Astrocyte (in vitro differentiated cells and primary cell): ENCODE data around the gene HHLA2. TPM values are rescaled to one million over a fixed set of nuclear protein-coding genes. Genes with fewer than 3 reads are reported as not detected.

ENCODE experiments used
- DNase-seq: peaks from one replicate; pipeline ENCODE4 v3.0.0-alpha.2; 2010; ENCODE audit warnings: low read depth
- FAIRE-seq: peaks from 2 replicates; lab custom pipeline; 2011; peaks lifted over from hg19 to GRCh38; lab: Jason Lieb, UNC
- H2AFZ ChIP-seq: 2 replicates; pipeline ENCODE4 v1.6.0; 2012; ENCODE audit warnings: low read depth, low read length, inconsistent platforms
- H3K27ac ChIP-seq: 2 replicates; pipeline ENCODE4 v1.5.1; 2011; ENCODE audit warnings: low read depth, low read length, inconsistent platforms
- H3K27me3 ChIP-seq: 2 replicates; pipeline ENCODE4 v1.6.0; 2011; ENCODE audit warnings: low read length, inconsistent platforms; ENCODE audit not compliant: insufficient read depth
- H3K36me3 ChIP-seq: 2 replicates; pipeline ENCODE4 v1.5.1; 2011; ENCODE audit warnings: low read length, inconsistent platforms; ENCODE audit not compliant: insufficient read depth
- H3K4me1 ChIP-seq: 2 replicates; pipeline ENCODE4 v1.5.1; 2011; ENCODE audit warnings: low read length, inconsistent platforms; ENCODE audit not compliant: insufficient read depth
- H3K4me2 ChIP-seq: 2 replicates; pipeline ENCODE4 v1.6.0; 2012; ENCODE audit warnings: low read length, inconsistent platforms
- H3K4me3 ChIP-seq: 2 replicates; pipeline ENCODE4 v1.5.1; 2011; ENCODE audit warnings: low read depth, mild to moderate bottlenecking, low read length, inconsistent platforms; ENCODE audit not compliant: insufficient read depth
- H3K79me2 ChIP-seq: 2 replicates; pipeline ENCODE4 v1.6.0; 2012; ENCODE audit warnings: mild to moderate bottlenecking, low read length, inconsistent platforms; ENCODE audit not compliant: insufficient read depth
- H3K9ac ChIP-seq: 2 replicates; pipeline ENCODE4 v1.6.0; 2012; ENCODE audit warnings: mild to moderate bottlenecking, low read length, inconsistent platforms
- H3K9me3 ChIP-seq: 2 replicates; pipeline ENCODE4 v1.5.1; 2012; ENCODE audit warnings: low read depth, mild to moderate bottlenecking, low read length, inconsistent platforms; ENCODE audit not compliant: insufficient read depth
- H4K20me1 ChIP-seq: 2 replicates; pipeline ENCODE4 v1.6.0; 2012; ENCODE audit warnings: low read length, inconsistent platforms; ENCODE audit not compliant: insufficient read depth
- H3K27ac Mint-ChIP-seq: one replicate; pipeline ENCODE4 v1.8.0; 2021; ENCODE audit warnings: mild to moderate bottlenecking, mixed read lengths; ENCODE audit not compliant: unreplicated experiment
- H3K27me3 Mint-ChIP-seq: one replicate; pipeline ENCODE4 v1.8.0; 2021; ENCODE audit warnings: low read depth, mixed read lengths; ENCODE audit not compliant: unreplicated experiment
- H3K36me3 Mint-ChIP-seq: one replicate; pipeline ENCODE4 v1.8.0; 2021; ENCODE audit warnings: low read depth, mixed read lengths; ENCODE audit not compliant: unreplicated experiment
- H3K4me1 Mint-ChIP-seq: one replicate; pipeline ENCODE4 v1.8.0; 2021; ENCODE audit warnings: low read depth, mixed read lengths; ENCODE audit not compliant: unreplicated experiment
- H3K4me3 Mint-ChIP-seq: one replicate; pipeline ENCODE4 v1.8.0; 2021; ENCODE audit warnings: mild to moderate bottlenecking, moderate library complexity, mixed read lengths; ENCODE audit not compliant: unreplicated experiment
- H3K9me3 Mint-ChIP-seq: one replicate; pipeline ENCODE4 v1.8.0; 2021; ENCODE audit warnings: mild to moderate bottlenecking, mixed read lengths; ENCODE audit not compliant: unreplicated experiment
- CTCF ChIP-seq: IDR thresholded peaks from 2 replicates; pipeline ENCODE4 v1.5.1; 2011; ENCODE audit warnings: low read depth, mild to moderate bottlenecking, inconsistent platforms, low read length, moderate library complexity; ENCODE audit not compliant: insufficient read depth
- EZH2 ChIP-seq: IDR thresholded peaks from 2 replicates; pipeline ENCODE4 v1.6.1; 2012; ENCODE audit warnings: mild to moderate bottlenecking, low read length, inconsistent platforms; ENCODE audit not compliant: insufficient read depth
- total RNA-seq: library from RNA; stranded (reverse); gene quantifications from 2 replicates; pipeline ENCODE4 v1.2.1, GENCODE V29; 2021

HHLA2 gene
- total RNA-seq, 1 donor from 2014 or later = not detected

- no peaks in the 10 kb centered on the region for H3K27me3 ChIP-seq
- no peak for DNase-seq
- TF ChIP-seq EZH2 (no peak), CTCF (no peak)
- no peaks in the 10 kb centered on the region for H3K79me2 ChIP-seq
- H3K4me1 ChIP-seq = peaks cover 8% of the 10 kb centered on the region
- no peaks in the 10 kb centered on the region for H3K36me3 ChIP-seq
- no peak overlapping the region for H3K4me2 ChIP-seq
- no peak overlapping the region for H2AFZ ChIP-seq
- no peaks in the 10 kb centered on the region for H3K36me3 Mint-ChIP-seq
- peaks cover 3% of the 10 kb centered on the region for H3K9me3 ChIP-seq
- no peak overlapping the region for H3K9ac ChIP-seq
- H3K9me3 Mint-ChIP-seq = no peaks in the 10 kb centered on the region
- H3K27ac ChIP-seq = no peak overlapping the region
- H3K4me1 Mint-ChIP-seq = peaks cover 27% of the 10 kb centered on the region
- no peak overlapping the region for H3K4me3 Mint-ChIP-seq
- FAIRE-seq = no peak
- no peak overlapping the region for H3K4me3 ChIP-seq
- H3K27ac Mint-ChIP-seq = no peak overlapping the region
- H4K20me1 ChIP-seq = no peaks in the 10 kb centered on the region
- no peaks in the 10 kb centered on the region for H3K27me3 Mint-ChIP-seq
These were observed 111.5 kb downstream of the HHLA2 start for GRCh38 chr3:108407886-108408285.

- Mint-ChIP-seq H3K9me3 (no peaks in the 10 kb centered on the region), H3K4me3 (no peak overlapping the region), H3K36me3 (no peaks in the 10 kb centered on the region), H3K27ac (no peak overlapping the region), H3K27me3 (no peaks in the 10 kb centered on the region), H3K4me1 (peaks cover 20% of the 10 kb centered on the region)
- no peak overlapping the region for H3K27ac ChIP-seq
- FAIRE-seq = no peak
- no peak for TF ChIP-seq CTCF
- TF ChIP-seq EZH2 = no peak
- peaks cover 6% of the 10 kb centered on the region for H3K4me1 ChIP-seq
- no peaks in the 10 kb centered on the region for H3K36me3 ChIP-seq
- H2AFZ ChIP-seq = no peak overlapping the region
- H3K4me3 ChIP-seq = no peak overlapping the region
- peaks cover 3% of the 10 kb centered on the region for H3K9me3 ChIP-seq
- no peaks in the 10 kb centered on the region for H3K27me3 ChIP-seq
- no peaks in the 10 kb centered on the region for H3K79me2 ChIP-seq
- no peak for DNase-seq
- H3K4me2 ChIP-seq = no peak overlapping the region
- no peak overlapping the region for H3K9ac ChIP-seq
- no peaks in the 10 kb centered on the region for H4K20me1 ChIP-seq
These were observed 112.8 kb downstream of the HHLA2 start for GRCh38 chr3:108408883-108409799.

- Histone ChIP-seq H3K79me2 (no peaks in the 10 kb centered on the region), H3K27me3 (no peaks in the 10 kb centered on the region), H3K27ac (no peak overlapping the region), H3K4me3 (no peak overlapping the region), H2AFZ (no peak overlapping the region), H4K20me1 (no peaks in the 10 kb centered on the region), H3K4me1 (no peaks in the 10 kb centered on the region), H3K36me3 (no peaks in the 10 kb centered on the region), H3K9me3 (peaks cover 3% of the 10 kb centered on the region), H3K4me2 (no peak overlapping the region), H3K9ac (no peak overlapping the region)
- peaks cover 15% of the 10 kb centered on the region for H3K4me1 Mint-ChIP-seq
- H3K4me3 Mint-ChIP-seq = no peak overlapping the region
- no peak overlapping the region for H3K27ac Mint-ChIP-seq
- H3K27me3 Mint-ChIP-seq = no peaks in the 10 kb centered on the region
- DNase-seq (no peak), FAIRE-seq (no peak)
- no peaks in the 10 kb centered on the region for H3K9me3 Mint-ChIP-seq
- no peak for TF ChIP-seq CTCF
- no peak for TF ChIP-seq EZH2
- H3K36me3 Mint-ChIP-seq = no peaks in the 10 kb centered on the region
These were observed 113.4 kb downstream of the HHLA2 start for GRCh38 chr3:108409800-108410178.
